Trophoblast cell (in vitro differentiated cells and primary cell): ENCODE results near the gene CAMK2N2.

ENCODE experiments used
- DNase-seq, 2 donors: peaks; one replicate each; pipeline ENCODE4 v3.0.0-alpha.2; 2016
- H2AFZ ChIP-seq: 2 replicates; pipeline ENCODE4 v1.6.1; 2013; ENCODE audit warnings: low read length, moderate library complexity, mild to moderate bottlenecking; ENCODE audit not compliant: insufficient read depth, poor library complexity
- H2AK5ac ChIP-seq: 2 replicates; pipeline ENCODE4 v1.6.1; 2013; ENCODE audit warnings: mild to moderate bottlenecking, low read length
- H2BK120ac ChIP-seq: 2 replicates; pipeline ENCODE4 v1.6.1; 2013; ENCODE audit warnings: low read length, mild to moderate bottlenecking, moderate library complexity; ENCODE audit not compliant: insufficient read depth, poor library complexity
- H2BK12ac ChIP-seq: 2 replicates; pipeline ENCODE4 v1.6.1; 2013; ENCODE audit warnings: mild to moderate bottlenecking, low read length, moderate library complexity
- H2BK5ac ChIP-seq: 2 replicates; pipeline ENCODE4 v1.6.1; 2013; ENCODE audit warnings: low read length, low read depth, moderate library complexity, mild to moderate bottlenecking; ENCODE audit not compliant: poor library complexity
- H3K14ac ChIP-seq: 2 replicates; pipeline ENCODE4 v1.6.1; 2013; ENCODE audit warnings: mild to moderate bottlenecking, low read length
- H3K18ac ChIP-seq: 2 replicates; pipeline ENCODE4 v1.6.1; 2013; ENCODE audit warnings: mild to moderate bottlenecking, low read length
- H3K23ac ChIP-seq: 2 replicates; pipeline ENCODE4 v1.6.1; 2013; ENCODE audit warnings: low read length
- H3K27ac ChIP-seq: 2 replicates; pipeline ENCODE4 v1.5.1; 2013; ENCODE audit warnings: low read depth, mild to moderate bottlenecking, inconsistent platforms, low read length, moderate library complexity
- H3K27me3 ChIP-seq: 2 replicates; pipeline ENCODE4 v1.6.1; 2013; ENCODE audit warnings: inconsistent platforms, mild to moderate bottlenecking, low read length, moderate library complexity; ENCODE audit not compliant: insufficient read depth
- H3K36me3 ChIP-seq, 2 experiments: 1 replicate in 1 of 2; 2 replicates in 1 of 2; pipeline ENCODE4 v1.6.1; 2013; ENCODE audit warnings: low read length in 2 of 2, mild to moderate bottlenecking in 2 of 2, moderate library complexity in 1 of 2; ENCODE audit not compliant: insufficient read depth in 2 of 2, control insufficient read depth in 1 of 2
- H3K4ac ChIP-seq: 2 replicates; pipeline ENCODE4 v1.6.1; 2013; ENCODE audit warnings: low read depth, mild to moderate bottlenecking, low read length, moderate library complexity
- H3K4me1 ChIP-seq, 2 experiments: 1 replicate in 1 of 2; 2 replicates in 1 of 2; pipeline ENCODE4 v1.6.1; 2013; ENCODE audit warnings: low read length in 2 of 2, mild to moderate bottlenecking in 2 of 2, moderate library complexity in 1 of 2; ENCODE audit not compliant: insufficient read depth in 2 of 2, control insufficient read depth in 1 of 2
- H3K4me2 ChIP-seq: 2 replicates; pipeline ENCODE4 v1.6.1; 2013; ENCODE audit warnings: inconsistent platforms, mild to moderate bottlenecking, low read length, moderate library complexity
- H3K4me3 ChIP-seq: 2 replicates; pipeline ENCODE4 v1.5.1; 2013; ENCODE audit warnings: mild to moderate bottlenecking, low read depth, low read length, inconsistent platforms
- H3K79me1 ChIP-seq: one replicate; pipeline ENCODE4 v1.6.1; 2013; ENCODE audit warnings: low read length
- H3K79me2 ChIP-seq: 2 replicates; pipeline ENCODE4 v1.6.1; 2013; ENCODE audit warnings: low read length, mild to moderate bottlenecking; ENCODE audit not compliant: control insufficient read depth, insufficient read depth, poor library complexity
- H3K9ac ChIP-seq: 2 replicates; pipeline ENCODE4 v1.6.1; 2013; ENCODE audit warnings: mild to moderate bottlenecking, low read length
- H3K9me3 ChIP-seq: 2 replicates; pipeline ENCODE4 v1.6.1; 2013; ENCODE audit warnings: low read depth, mild to moderate bottlenecking, control low read depth, inconsistent platforms, low read length; ENCODE audit not compliant: insufficient read depth
- H4K12ac ChIP-seq: 2 replicates; pipeline ENCODE4 v1.6.1; 2013; ENCODE audit warnings: low read depth, mild to moderate bottlenecking, low read length, moderate library complexity
- H4K8ac ChIP-seq: 2 replicates; pipeline ENCODE4 v1.6.1; 2013; ENCODE audit warnings: low read depth, mild to moderate bottlenecking, low read length, moderate library complexity
- H4K91ac ChIP-seq: one replicate; pipeline ENCODE4 v1.6.1; 2013; ENCODE audit warnings: low read depth, mild to moderate bottlenecking, low read length, moderate library complexity
- WGBS: extraction: QIAGEN DNeasy Blood & Tissue Kit; methylation state at CpG from one replicate; pipeline ENCODE4 v1.1.7; 2013; ENCODE audit warnings: missing lambda C conversion rate; ENCODE audit not compliant: insufficient read length, insufficient coverage; ENCODE audit errors: extremely low coverage; 5-methylcytosine and 5-hydroxymethylcytosine counted together

CAMK2N2 gene

DNA sequence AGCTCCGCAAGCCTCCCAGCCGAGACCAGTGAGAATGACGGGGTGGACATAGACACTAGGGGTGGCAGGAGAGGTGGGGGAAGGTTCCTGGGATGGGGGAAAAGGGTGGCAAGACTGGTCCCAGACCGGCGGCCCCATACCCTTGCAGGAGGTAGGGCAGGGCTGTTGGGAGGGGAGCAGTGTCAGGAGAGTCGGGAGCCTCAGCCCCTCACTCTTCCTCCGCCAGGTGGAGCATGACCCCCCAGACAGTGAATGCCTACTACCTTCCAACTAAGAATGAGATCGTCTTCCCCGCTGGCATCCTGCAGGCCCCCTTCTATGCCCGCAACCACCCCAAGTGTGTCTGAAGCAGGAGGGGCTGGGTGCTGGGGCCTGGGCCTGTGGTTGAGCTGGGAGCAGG, 29.0 kb upstream of the CAMK2N2 start:
- Histone ChIP-seq H3K79me1 (no peaks in the 10 kb centered on the region), H2AK5ac (no peak overlapping the region), H3K79me2 (no peaks in the 10 kb centered on the region), H3K4ac (no peak overlapping the region), H3K9ac (no peak overlapping the region), H3K4me3 (no peak overlapping the region), H3K14ac (no peak overlapping the region), H3K4me1 (no peaks in the 10 kb centered on the region), H3K23ac (no peak overlapping the region), H4K91ac (no peak overlapping the region), H2BK120ac (no peak overlapping the region), H2BK5ac (no peak overlapping the region), H3K27me3 (no peaks in the 10 kb centered on the region), H3K9me3 (peaks cover 2% of the 10 kb centered on the region), H4K12ac (no peak overlapping the region), H3K36me3 (no peaks in the 10 kb centered on the region), H4K8ac (no peak overlapping the region), H3K18ac (no peak overlapping the region), H2BK12ac (no peak overlapping the region), H3K4me2 (no peak overlapping the region), H2AFZ (no peak overlapping the region), H3K27ac (no peak overlapping the region)
- no CpG with 5 or more reads among the region's 10 CpGs for WGBS
- no peak for DNase-seq

GRCh38 chr3:184289426-184289938, 28.1 kb upstream of the CAMK2N2 start:
- H2AK5ac ChIP-seq = no peak overlapping the region
- H3K27ac ChIP-seq = no peak overlapping the region
- DNase-seq = peak in 1 of 2 donors; percentile 40
- H3K18ac ChIP-seq = no peak overlapping the region
- no peaks in the 10 kb centered on the region for H3K27me3 ChIP-seq
- no peak overlapping the region for H2BK5ac ChIP-seq
- no CpG with 5 or more reads among the region's 10 CpGs for WGBS
- H3K9ac ChIP-seq = no peak overlapping the region
- H3K9me3 ChIP-seq = peaks cover 2% of the 10 kb centered on the region
- no peaks in the 10 kb centered on the region for H3K36me3 ChIP-seq
- no peaks in the 10 kb centered on the region for H3K4me1 ChIP-seq
- H3K79me1 ChIP-seq = no peaks in the 10 kb centered on the region
- H4K8ac ChIP-seq = no peak overlapping the region
- no peak overlapping the region for H3K4me3 ChIP-seq
- H2BK12ac ChIP-seq = no peak overlapping the region
- H3K14ac ChIP-seq = no peak overlapping the region
- no peak overlapping the region for H2AFZ ChIP-seq
- no peak overlapping the region for H3K23ac ChIP-seq
- no peak overlapping the region for H3K4me2 ChIP-seq
- no peak overlapping the region for H2BK120ac ChIP-seq
- H3K4ac ChIP-seq = no peak overlapping the region
- no peak overlapping the region for H4K12ac ChIP-seq
- H3K79me2 ChIP-seq = no peaks in the 10 kb centered on the region
- no peak overlapping the region for H4K91ac ChIP-seq

DNA sequence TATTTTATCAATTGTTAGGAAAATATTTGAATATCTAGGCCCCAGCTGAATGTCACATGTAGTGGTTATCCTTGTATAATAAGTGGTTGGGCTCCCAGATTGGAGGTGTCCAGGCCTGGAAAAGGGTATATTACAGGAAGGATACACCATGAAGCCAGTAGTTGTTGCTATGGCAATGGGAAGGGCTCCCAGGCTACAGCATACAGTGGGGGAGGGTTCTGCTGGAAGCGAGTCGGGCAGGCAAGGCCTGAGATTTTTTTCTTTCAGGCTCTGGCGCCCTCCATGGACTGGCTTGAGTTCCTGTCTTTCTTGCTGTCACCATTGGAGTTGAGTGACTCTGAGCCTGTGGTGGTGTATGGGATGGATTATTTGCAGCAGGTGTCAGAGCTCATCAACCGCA, 23.3 kb upstream of the CAMK2N2 start:
- H3K23ac ChIP-seq = no peak overlapping the region
- no peaks in the 10 kb centered on the region for H3K27me3 ChIP-seq
- no peak overlapping the region for H4K91ac ChIP-seq
- no peaks in the 10 kb centered on the region for H3K79me1 ChIP-seq
- no peak overlapping the region for H2BK12ac ChIP-seq
- H3K36me3 ChIP-seq = no peaks in the 10 kb centered on the region
- H3K27ac ChIP-seq = no peak overlapping the region
- no peak overlapping the region for H2AFZ ChIP-seq
- no peak overlapping the region for H3K14ac ChIP-seq
- H3K18ac ChIP-seq = no peak overlapping the region
- H3K4me2 ChIP-seq = no peak overlapping the region
- H3K4me3 ChIP-seq = no peak overlapping the region
- no peaks in the 10 kb centered on the region for H3K4me1 ChIP-seq
- H2BK5ac ChIP-seq = no peak overlapping the region
- DNase-seq = peak in 1 of 2 donors; percentile 16
- H2AK5ac ChIP-seq = no peak overlapping the region
- WGBS = no CpG with 5 or more reads among the region's 4 CpGs
- peaks cover 2% of the 10 kb centered on the region for H3K9me3 ChIP-seq
- no peak overlapping the region for H4K12ac ChIP-seq
- H3K79me2 ChIP-seq = no peaks in the 10 kb centered on the region
- no peak overlapping the region for H3K9ac ChIP-seq
- no peak overlapping the region for H3K4ac ChIP-seq
- no peak overlapping the region for H4K8ac ChIP-seq
- H2BK120ac ChIP-seq = no peak overlapping the region

DNA sequence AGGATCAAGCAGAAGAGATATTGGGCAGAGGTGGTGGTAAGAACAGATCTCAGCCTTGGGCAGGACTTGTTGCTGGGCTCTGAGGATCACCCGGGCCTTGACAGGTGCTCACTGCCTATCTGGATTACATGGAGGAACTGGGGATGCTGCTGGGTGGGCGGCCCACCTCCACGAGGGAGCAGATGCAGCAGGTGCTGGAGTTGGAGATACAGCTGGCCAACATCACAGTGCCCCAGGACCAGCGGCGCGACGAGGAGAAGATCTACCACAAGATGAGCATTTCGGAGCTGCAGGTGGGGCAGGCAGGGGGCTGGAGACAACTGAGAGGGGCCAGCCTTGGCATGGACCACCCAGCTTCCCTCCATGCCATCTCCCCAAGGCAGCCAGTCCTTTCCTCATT, 22.3 kb upstream of the CAMK2N2 start:
- DNase-seq = no peak
- no peaks in the 10 kb centered on the region for H3K36me3 ChIP-seq
- no peak overlapping the region for H4K91ac ChIP-seq
- H3K4me3 ChIP-seq = no peak overlapping the region
- H2BK5ac ChIP-seq = no peak overlapping the region
- H3K4me1 ChIP-seq = no peaks in the 10 kb centered on the region
- no peak overlapping the region for H2AFZ ChIP-seq
- H3K9me3 ChIP-seq = peaks cover 2% of the 10 kb centered on the region
- H2BK12ac ChIP-seq = no peak overlapping the region
- no peak overlapping the region for H3K18ac ChIP-seq
- H3K27me3 ChIP-seq = no peaks in the 10 kb centered on the region
- H3K4me2 ChIP-seq = no peak overlapping the region
- H3K79me2 ChIP-seq = no peaks in the 10 kb centered on the region
- H4K8ac ChIP-seq = no peak overlapping the region
- H2BK120ac ChIP-seq = no peak overlapping the region
- no peak overlapping the region for H3K27ac ChIP-seq
- H3K9ac ChIP-seq = no peak overlapping the region
- WGBS = no CpG with 5 or more reads among the region's 8 CpGs
- H3K14ac ChIP-seq = no peak overlapping the region
- no peak overlapping the region for H3K23ac ChIP-seq
- H3K79me1 ChIP-seq = no peaks in the 10 kb centered on the region
- no peak overlapping the region for H4K12ac ChIP-seq
- no peak overlapping the region for H2AK5ac ChIP-seq
- no peak overlapping the region for H3K4ac ChIP-seq
